Measurements from ENCODE around the gene NDOR1.

GRCh38 chr9:137187386-137187785 lies 18.1 kb upstream of the NDOR1 start:
- no peak for TF ChIP-seq CTCF (conservative IDR thresholded peaks at IDR 0.05; ENCODE audit: low read length)
- TF ChIP-seq EZH2phosphoT487 (IDR thresholded peaks at IDR 0.05; ENCODE audit: borderline replicate concordance): no peak

Data from Loucy (cell line).